Measurements from ENCODE around the gene CHIT1. TPM values are rescaled to one million over a fixed set of nuclear protein-coding genes. Genes with fewer than 3 reads are reported as not detected.
"Not testable (repeated sequence)": the region's sequence is repeated elsewhere in the genome, so short reads cannot be mapped to it uniquely, and the experiment has no call there.

The CHIT1 gene
- total RNA-seq, 1 donor = under 0.01 TPM

GRCh38 chr1:203252678-203253077 is 23.2 kb upstream of the CHIT1 start:
- no peaks in the 10 kb centered on the region for H3K36me3 ChIP-seq (ENCODE audit: insufficient read depth, low read length)
- DNase-seq (ENCODE audit: insufficient read length, low spot score, missing footprints) = no peak
- no peaks in the 10 kb centered on the region for H4K20me1 ChIP-seq (ENCODE audit: insufficient read depth, low read length)
- no peaks in the 10 kb centered on the region for H3K79me2 ChIP-seq (ENCODE audit: insufficient read depth, low read length)
- no peak overlapping the region for H2AFZ ChIP-seq (ENCODE audit: low read length)
- TF ChIP-seq CTCF (IDR thresholded peaks at IDR 0.05; ENCODE audit: extremely low read depth, low read depth, low read length) = no peak
- H3K27me3 ChIP-seq (ENCODE audit: insufficient read depth, low read length) = peaks cover 20% of the 10 kb centered on the region
- no peaks in the 10 kb centered on the region for H3K4me1 ChIP-seq (ENCODE audit: insufficient read depth, low read length)
- H3K4me2 ChIP-seq (ENCODE audit: insufficient read depth, low read length) = no peak overlapping the region
- peaks cover 2% of the 10 kb centered on the region for H3K9me3 ChIP-seq (ENCODE audit: low read depth, low read length)
- no peak overlapping the region for H3K27ac ChIP-seq (ENCODE audit: low read depth, low read length)
- no peak overlapping the region for H3K4me3 ChIP-seq (ENCODE audit: insufficient read depth, low read length)

- H3K27me3 ChIP-seq (ENCODE audit: insufficient read depth, low read length) = peaks cover 20% of the 10 kb centered on the region
- no peak for TF ChIP-seq CTCF (IDR thresholded peaks at IDR 0.05; ENCODE audit: extremely low read depth, low read depth, low read length)
- no peak for DNase-seq (ENCODE audit: insufficient read length, low spot score, missing footprints)
Measured at GRCh38 chr1:203251466-203251865, 22.0 kb upstream of the CHIT1 start.

GRCh38 chr1:203250911-203251310 is 21.4 kb upstream of the CHIT1 start:
- no peak for DNase-seq (ENCODE audit: insufficient read length, low spot score, missing footprints)
- Histone ChIP-seq H4K20me1 (ENCODE audit: insufficient read depth, low read length) (no peaks in the 10 kb centered on the region), H3K9me3 (ENCODE audit: low read depth, low read length) (no peaks in the 10 kb centered on the region), H3K4me1 (ENCODE audit: insufficient read depth, low read length) (no peaks in the 10 kb centered on the region), H3K4me3 (ENCODE audit: insufficient read depth, low read length) (no peak overlapping the region), H3K79me2 (ENCODE audit: insufficient read depth, low read length) (no peaks in the 10 kb centered on the region), H2AFZ (ENCODE audit: low read length) (no peak overlapping the region), H3K27ac (ENCODE audit: low read depth, low read length) (no peak overlapping the region), H3K27me3 (ENCODE audit: insufficient read depth, low read length) (peaks cover 20% of the 10 kb centered on the region), H3K4me2 (ENCODE audit: insufficient read depth, low read length) (no peak overlapping the region), H3K36me3 (ENCODE audit: insufficient read depth, low read length) (no peaks in the 10 kb centered on the region)
- no peak for TF ChIP-seq CTCF (IDR thresholded peaks at IDR 0.05; ENCODE audit: extremely low read depth, low read depth, low read length)

More at GRCh38 chr1:203251466-203251865, 22.0 kb upstream of the CHIT1 start:
- no peak overlapping the region for H3K4me3 ChIP-seq (ENCODE audit: insufficient read depth, low read length)
- no peak overlapping the region for H3K27ac ChIP-seq (ENCODE audit: low read depth, low read length)
- H4K20me1 ChIP-seq (ENCODE audit: insufficient read depth, low read length) = no peaks in the 10 kb centered on the region
- no peak overlapping the region for H3K4me2 ChIP-seq (ENCODE audit: insufficient read depth, low read length)
- H3K9me3 ChIP-seq (ENCODE audit: low read depth, low read length) = no peaks in the 10 kb centered on the region
- H3K36me3 ChIP-seq (ENCODE audit: insufficient read depth, low read length) = no peaks in the 10 kb centered on the region
- no peaks in the 10 kb centered on the region for H3K4me1 ChIP-seq (ENCODE audit: insufficient read depth, low read length)
- no peaks in the 10 kb centered on the region for H3K79me2 ChIP-seq (ENCODE audit: insufficient read depth, low read length)
- no peak overlapping the region for H2AFZ ChIP-seq (ENCODE audit: low read length)

- Histone ChIP-seq H3K4me1 (ENCODE audit: insufficient read depth, low read length) (peaks cover 4% of the 10 kb centered on the region), H3K36me3 (ENCODE audit: insufficient read depth, low read length) (no peaks in the 10 kb centered on the region), H3K4me2 (ENCODE audit: insufficient read depth, low read length) (no peak overlapping the region), H4K20me1 (ENCODE audit: insufficient read depth, low read length) (no peaks in the 10 kb centered on the region), H3K4me3 (ENCODE audit: insufficient read depth, low read length) (no peak overlapping the region), H3K27ac (ENCODE audit: low read depth, low read length) (no peak overlapping the region), H3K27me3 (ENCODE audit: insufficient read depth, low read length) (peaks cover 23% of the 10 kb centered on the region), H3K9me3 (ENCODE audit: low read depth, low read length) (no peaks in the 10 kb centered on the region), H3K79me2 (ENCODE audit: insufficient read depth, low read length) (no peaks in the 10 kb centered on the region), H2AFZ (ENCODE audit: low read length) (no peak overlapping the region)
- no peak for TF ChIP-seq CTCF (IDR thresholded peaks at IDR 0.05; ENCODE audit: extremely low read depth, low read depth, low read length)
- DNase-seq (ENCODE audit: insufficient read length, low spot score, missing footprints) = no peak
Measured at GRCh38 chr1:203244776-203245175, 15.3 kb upstream of the CHIT1 start.

- not testable (repeated sequence) for H4K20me1 ChIP-seq (ENCODE audit: insufficient read depth, low read length); H3K79me2 ChIP-seq (ENCODE audit: insufficient read depth, low read length); H3K36me3 ChIP-seq (ENCODE audit: insufficient read depth, low read length); H3K4me1 ChIP-seq (ENCODE audit: insufficient read depth, low read length); H2AFZ ChIP-seq (ENCODE audit: low read length); DNase-seq (ENCODE audit: insufficient read length, low spot score, missing footprints); H3K9me3 ChIP-seq (ENCODE audit: low read depth, low read length); H3K27ac ChIP-seq (ENCODE audit: low read depth, low read length); H3K4me2 ChIP-seq (ENCODE audit: insufficient read depth, low read length); H3K4me3 ChIP-seq (ENCODE audit: insufficient read depth, low read length)
- peaks cover 25% of the 10 kb centered on the region for H3K27me3 ChIP-seq (ENCODE audit: insufficient read depth, low read length)
Measured at GRCh38 chr1:203241708-203242107, 12.2 kb upstream of the CHIT1 start.

Data from osteoblast (primary cell).